GM12878 (cell line): ENCODE measurements around the gene ARMC8.

Experiments
- CBFB ChIP-seq: IDR thresholded peaks from 2 replicates; pipeline ENCODE4 v1.6.1; 2016; ENCODE audit warnings: antibody characterized with exemption, low read depth
- CTCF ChIP-seq, 3 experiments: IDR thresholded peaks in 2 of 3; conservative IDR thresholded peaks in 1 of 3; 2 replicates each; pipeline ENCODE4 v1.5.1; 2011; ENCODE audit warnings: low read depth in 3 of 3, low read length in 3 of 3, mild to moderate bottlenecking in 3 of 3, control low read depth in 2 of 3, moderate library complexity in 2 of 3, inconsistent platforms in 1 of 3, mixed read lengths in 1 of 3; ENCODE audit not compliant: control insufficient read depth in 2 of 3, insufficient read depth in 1 of 3; ENCODE audit errors: extremely low read depth in 1 of 3
- KDM1A ChIP-seq: fragments of 200-600 bp; sonication (generic); IDR thresholded peaks from 2 replicates; pipeline ENCODE4 v1.6.1; 2016; ENCODE audit warnings: borderline replicate concordance
- POLR2AphosphoS5 ChIP-seq: IDR thresholded peaks from 2 replicates; pipeline ENCODE4 v1.6.1; 2011; ENCODE audit warnings: mild to moderate bottlenecking, low read length, inconsistent platforms

- TF ChIP-seq CBFB (no peak), KDM1A (no peak), POLR2AphosphoS5 (no peak), CTCF (IDR thresholded peaks at IDR 0.05 in 2 of 3, conservative IDR thresholded peaks at IDR 0.05 in 1 of 3; ENCODE audit: control insufficient read depth in 2 of 3, extremely low read depth in 1 of 3, insufficient read depth in 1 of 3, low read depth in 3 of 3, low read length in 3 of 3) (no peak)
Measured at GRCh38 chr3:138220788-138221187, 33.7 kb downstream of the ARMC8 start.
